Measurements from ENCODE around the gene USHBP1.
A peak's percentile ranks its signal among the peaks of the same experiment; 100 is the strongest.

USHBP1 gene

GRCh38 chr19:17306285-17306714 is 41.8 kb upstream of the USHBP1 start:
- H3K4me3 ChIP-seq (replicated peaks; ENCODE audit: insufficient read depth, low read length) = peak overlapping the region; percentile 78
- H3K27me3 ChIP-seq (ENCODE audit: insufficient read depth, poor library complexity, severe bottlenecking) = no peaks in the 10 kb centered on the region
- TF ChIP-seq POLR2AphosphoS5 (IDR thresholded peaks at IDR 0.05; ENCODE audit: low read depth) = no peak
- no peak for TF ChIP-seq GABPA (IDR thresholded peaks at IDR 0.05; ENCODE audit: low read depth)
- TF ChIP-seq SPI1 (IDR thresholded peaks at IDR 0.05; ENCODE audit: borderline replicate concordance, low read depth) = no peak
- no peak for TF ChIP-seq CTCF (IDR thresholded peaks at IDR 0.05; ENCODE audit: insufficient read depth, low read length)
- TF ChIP-seq REST (IDR thresholded peaks at IDR 0.05; ENCODE audit: insufficient replicate concordance, low read depth) = no peak
- DNase-seq (ENCODE audit: low read depth in 1 of 2, low spot score in 1 of 2) = no peak
- peak overlapping the region; percentile 86 for H3K27ac ChIP-seq (replicated peaks)

GRCh38 chr19:17305517-17306284 is 41.2 kb upstream of the USHBP1 start, which contains the start of gene MRPL34:
MRPL34 (plus strand) TSS chr19:17305872; CDS start chr19:17305893, 21 bp downstream.
- TF ChIP-seq GABPA (IDR thresholded peaks at IDR 0.05; ENCODE audit: low read depth) (peak; percentile 77), SPI1 (IDR thresholded peaks at IDR 0.05; ENCODE audit: borderline replicate concordance, low read depth) (no peak), POLR2AphosphoS5 (IDR thresholded peaks at IDR 0.05; ENCODE audit: low read depth) (peak; percentile 100), CTCF (IDR thresholded peaks at IDR 0.05; ENCODE audit: insufficient read depth, low read length) (peak; percentile 64)
- H3K27me3 ChIP-seq (ENCODE audit: insufficient read depth, poor library complexity, severe bottlenecking) = no peaks in the 10 kb centered on the region
- DNase-seq (ENCODE audit: low read depth in 1 of 2, low spot score in 1 of 2) = peak; percentile 99 to 100

GRCh38 chr19:17305216-17305516 is 40.6 kb upstream of the USHBP1 start:
- DNase-seq (ENCODE audit: low read depth in 1 of 2, low spot score in 1 of 2) = no peak
- no peaks in the 10 kb centered on the region for H3K27me3 ChIP-seq (ENCODE audit: insufficient read depth, poor library complexity, severe bottlenecking)
- no peak overlapping the region for H3K4me3 ChIP-seq (replicated peaks; ENCODE audit: insufficient read depth, low read length)
- H3K27ac ChIP-seq (replicated peaks) = peak overlapping the region; percentile 25; the same call in 1 of the 2 replicates
- TF ChIP-seq GABPA (IDR thresholded peaks at IDR 0.05; ENCODE audit: low read depth) = no peak

More at GRCh38 chr19:17305517-17306284, 41.2 kb upstream of the USHBP1 start, which contains the start of gene MRPL34:
- Histone ChIP-seq H3K4me3 (replicated peaks; ENCODE audit: insufficient read depth, low read length) (peak within 1 kb of the TSS; percentile 78), H3K27ac (replicated peaks) (peak within 1 kb of the TSS; percentile 86)

GRCh38 chr19:17304386-17305215 is 40.1 kb upstream of the USHBP1 start:
- TF ChIP-seq CTCF (IDR thresholded peaks at IDR 0.05; ENCODE audit: insufficient read depth, low read length) (no peak), REST (IDR thresholded peaks at IDR 0.05; ENCODE audit: insufficient replicate concordance, low read depth) (no peak), GABPA (IDR thresholded peaks at IDR 0.05; ENCODE audit: low read depth) (no peak), SPI1 (IDR thresholded peaks at IDR 0.05; ENCODE audit: borderline replicate concordance, low read depth) (no peak), POLR2AphosphoS5 (IDR thresholded peaks at IDR 0.05; ENCODE audit: low read depth) (no peak)
- Histone ChIP-seq H3K4me3 (replicated peaks; ENCODE audit: insufficient read depth, low read length) (no peak overlapping the region), H3K27me3 (ENCODE audit: insufficient read depth, poor library complexity, severe bottlenecking) (no peaks in the 10 kb centered on the region), H3K27ac (replicated peaks) (no peak overlapping the region; the same call in 1 of the 2 replicates)
- DNase-seq (ENCODE audit: low read depth in 1 of 2, low spot score in 1 of 2) = no peak

Measured in HL-60 (cell line).